A549 treated with GW870086 at 1 μM for 4 hours (cell line): Measurements from ENCODE around the gene C10orf95. TPM values are rescaled to one million over a fixed set of nuclear protein-coding genes. Genes with fewer than 3 reads are reported as not detected.

Source experiments
- total RNA-seq: library from RNA; stranded (reverse); fragments of 200-300 nt; extraction: Qiagen RNA extraction; gene quantifications from 5 replicates; pipeline ENCODE4 v1.2.3, GENCODE V29; 2022; ENCODE audit warnings: low read depth

C10orf95 gene
- total RNA-seq = 0.13 to 0.16 TPM (median 0.14 TPM) in 3 of 5 replicates, not detected in the others

GRCh38 chr10:102451105-102451969 is at the start of gene C10orf95:
Gene C10orf95 (minus strand): TSS chr10:102451543. CDS start chr10:102451093, 450 bp downstream.

DNA sequence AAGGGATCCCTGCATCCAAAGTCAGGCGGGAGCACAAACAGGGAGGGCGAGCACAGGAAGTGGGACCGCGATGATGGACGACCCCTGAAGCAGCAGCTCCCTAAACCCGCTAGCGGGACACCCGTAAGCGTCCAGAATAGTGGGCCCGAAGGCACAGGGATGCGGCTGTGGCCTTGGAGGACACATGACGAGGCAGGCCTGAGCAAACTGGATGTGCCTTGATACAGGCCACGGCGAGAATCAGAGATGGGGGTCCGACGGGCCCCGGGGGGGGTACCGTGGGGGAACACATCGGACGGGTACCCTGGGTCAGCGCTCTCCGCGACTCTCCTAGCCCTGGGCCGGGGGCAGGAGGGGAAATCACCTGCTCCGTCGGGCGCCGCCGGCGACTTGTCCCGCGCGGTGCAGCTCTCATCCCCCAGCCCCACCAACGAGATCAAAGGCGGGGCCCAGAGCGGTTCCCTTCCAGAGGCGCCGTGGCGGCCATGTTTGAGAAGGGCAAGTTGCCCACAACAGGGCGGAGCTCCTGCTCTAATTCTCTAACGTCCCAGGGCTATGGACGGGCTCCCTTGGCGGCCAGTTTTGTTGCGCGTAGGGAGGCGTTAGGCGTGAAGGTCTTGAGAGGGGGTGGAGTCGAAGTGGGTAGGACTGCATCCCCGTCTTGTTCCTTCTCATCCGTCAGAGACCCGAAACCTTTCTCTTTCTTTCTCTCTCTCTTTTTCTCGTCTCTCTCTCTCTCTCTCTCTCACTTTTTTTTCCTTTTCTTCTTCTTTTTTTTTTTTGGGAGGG is 19.0 kb downstream of the C10orf95 start, which contains the start of gene CUEDC2:
Gene CUEDC2, minus strand, starts transcription at position 413 of the 789 bp plus-strand sequence. CDS start 7,386 bp downstream, outside the sequence.

GRCh38 chr10:102420714-102421506 is 30.4 kb downstream of the C10orf95 start, which contains the start of gene FBXL15:
Gene FBXL15 (plus strand): TSS chr10:102420836. CDS start chr10:102421130, 294 bp downstream.

GRCh38 chr10:102418622-102419268 is 32.6 kb downstream of the C10orf95 start, which contains the start of gene PSD:
Gene PSD (minus strand): TSS chr10:102418785. CDS start chr10:102417038, 1,747 bp downstream.

Other genes with a start within 250 kb of the C10orf95 start
- gene ELOVL3, start 225.2 kb downstream of the C10orf95 start, total RNA-seq = 0.14 to 0.45 TPM (median 0.27 TPM) in 4 of 5 replicates, not detected in the other
- gene PITX3, start 210.0 kb downstream of the C10orf95 start, total RNA-seq = 0.40 to 0.89 TPM (median 0.85 TPM) in 5 replicates
- 21.8 to 25.4 TPM (median 23.2 TPM) in 5 replicates for gene GBF1, start 206.0 kb downstream of the C10orf95 start, total RNA-seq
- gene NFKB2, start 55.8 kb downstream of the C10orf95 start, total RNA-seq = 41.1 to 61.6 TPM (median 54.5 TPM) in 5 replicates
- gene PSD, start 32.8 kb downstream of the C10orf95 start, total RNA-seq = 0.39 to 0.80 TPM (median 0.50 TPM) in 5 replicates
- gene FBXL15, start 30.7 kb downstream of the C10orf95 start, total RNA-seq = 6.5 to 9.6 TPM (median 8.2 TPM) in 5 replicates
- 58.5 to 67.4 TPM (median 64.3 TPM) in 5 replicates for gene CUEDC2, start 19.0 kb downstream of the C10orf95 start, total RNA-seq
- gene ACTR1A, start 51.2 kb upstream of the C10orf95 start, total RNA-seq = 84.9 to 99.9 TPM (median 92.0 TPM) in 5 replicates
- 4.9 to 7.7 TPM (median 6.4 TPM) in 5 replicates for gene SUFU, start 52.4 kb upstream of the C10orf95 start, total RNA-seq
- 35.7 to 50.3 TPM (median 46.4 TPM) in 5 replicates for gene TRIM8, start 192.9 kb upstream of the C10orf95 start, total RNA-seq